Caco-2 (cell line): ENCODE measurements around the gene FLT1. TPM values are rescaled to one million over a fixed set of nuclear protein-coding genes. Genes with fewer than 3 reads are reported as not detected.

ENCODE experiments used
- BruUV-seq: library from RNA; stranded (reverse); fragments of 400-500 nt; replicated peaks from 2 replicates; lab custom pipeline; 2021; lab: Mats Ljungman, UMichigan
- CTCF ChIA-PET: fragments of 300-600 bp; sonication (Branson Sonifier 250); formaldehyde crosslinking; loops from one replicate; lab custom pipeline; 2022; ENCODE audit warnings: antibody characterized with exemption; lab: Charles Lee
- POLR2A ChIA-PET: fragments of 300-600 bp; sonication (Branson Sonifier 250); formaldehyde crosslinking; loops from one replicate; lab custom pipeline; 2022; ENCODE audit warnings: antibody characterized with exemption; lab: Charles Lee
- DNase-seq, 2 experiments: peaks; one replicate each; pipeline versions ENCODE4 v3.0.0 to v3.0.0-alpha.2; 2020 to 2022
- H3K27me3 ChIP-seq: replicated peaks from 2 replicates; pipeline ENCODE4 v1.6.0; 2011; ENCODE audit warnings: low read length; ENCODE audit not compliant: control insufficient read depth, insufficient read depth
- H3K36me3 ChIP-seq: 2 replicates; pipeline ENCODE4 v1.5.1; 2011; ENCODE audit warnings: low read length; ENCODE audit not compliant: control insufficient read depth, insufficient read depth
- H3K4me1 ChIP-seq: fragments of 250-450 bp; sonication (Bioruptor Pico); 2 replicates; pipeline ENCODE4 v1.5.1; 2020; ENCODE audit warnings: mild to moderate bottlenecking
- H3K4me3 ChIP-seq: 2 replicates; pipeline ENCODE4 v1.5.1; 2011; ENCODE audit warnings: low read depth, mild to moderate bottlenecking, control low read depth, low read length
- H3K9me3 ChIP-seq: fragments of 250-450 bp; sonication (Bioruptor Pico); 2 replicates; pipeline ENCODE4 v1.5.1; 2020; ENCODE audit warnings: mild to moderate bottlenecking, moderate library complexity
- H3K27ac Mint-ChIP-seq: one replicate; pipeline ENCODE4 v1.8.0; 2022; ENCODE audit warnings: mixed read lengths; ENCODE audit not compliant: unreplicated experiment
- H3K27me3 Mint-ChIP-seq: one replicate; pipeline ENCODE4 v1.8.0; 2022; ENCODE audit warnings: mixed read lengths; ENCODE audit not compliant: insufficient read depth, unreplicated experiment
- H3K36me3 Mint-ChIP-seq: one replicate; pipeline ENCODE4 v1.8.0; 2022; ENCODE audit warnings: mild to moderate bottlenecking, mixed read lengths; ENCODE audit not compliant: insufficient read depth, unreplicated experiment
- H3K4me1 Mint-ChIP-seq: one replicate; pipeline ENCODE4 v1.8.0; 2022; ENCODE audit warnings: low read depth, mixed read lengths; ENCODE audit not compliant: unreplicated experiment
- H3K4me3 Mint-ChIP-seq: one replicate; pipeline ENCODE4 v1.8.0; 2022; ENCODE audit warnings: mild to moderate bottlenecking, moderate library complexity, mixed read lengths; ENCODE audit not compliant: unreplicated experiment
- H3K9me3 Mint-ChIP-seq: one replicate; pipeline ENCODE4 v1.8.0; 2022; ENCODE audit warnings: mixed read lengths; ENCODE audit not compliant: unreplicated experiment
- intact Hi-C: fragments of 100-400 bp; cut with micrococcal nuclease; formaldehyde crosslinking; loops from one replicate; pipeline ENCODE4 v1.10.0; 2022; ENCODE audit not compliant: unreplicated experiment
- total RNA-seq: library from RNA; stranded (reverse); gene quantifications from 2 replicates; pipeline ENCODE4 v1.2.3, GENCODE V29; 2022
- TF ChIP-seq, protein P1 (sequence below), 2 experiments: fragments of 200-600 bp in 1 of 2; IDR thresholded peaks; 1 replicate in 1 of 2; 2 replicates in 1 of 2; pipeline versions ENCODE4 v1.5.1 to v1.8.0; 2011 to 2022; ENCODE audit warnings: antibody characterized with exemption in 1 of 2, control low read depth in 1 of 2, inconsistent platforms in 1 of 2, low read depth in 1 of 2, low read length in 1 of 2, mild to moderate bottlenecking in 1 of 2, moderate library complexity in 1 of 2; ENCODE audit not compliant: insufficient read depth in 1 of 2, severe bottlenecking in 1 of 2, unreplicated experiment in 1 of 2

The FLT1 gene
- total RNA-seq, 1 experiment from 2014 or later, result 0.66 TPM

DNA sequence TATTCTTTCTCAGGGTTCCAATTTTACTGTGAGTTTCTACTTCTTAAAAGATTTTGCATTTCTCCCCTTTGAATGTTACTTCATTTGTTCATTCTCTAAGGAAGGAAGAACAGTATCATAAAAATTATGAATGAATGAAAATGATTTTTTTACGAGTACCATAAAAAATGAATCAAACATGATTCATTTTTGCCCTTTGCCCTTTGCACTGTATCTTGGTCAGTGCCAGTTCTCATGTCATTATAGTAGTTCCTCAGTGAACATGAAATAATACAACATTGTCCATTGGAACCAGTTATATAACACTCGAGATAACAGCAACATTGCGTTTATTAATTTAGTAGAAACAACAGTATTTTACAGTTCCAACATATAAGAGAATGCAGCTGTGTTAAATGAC lies 28.8 kb downstream of the FLT1 start:
- Histone ChIP-seq H3K27me3 (no peaks in the 10 kb centered on the region), H3K9me3 (no peaks in the 10 kb centered on the region), H3K4me1 (no peaks in the 10 kb centered on the region), H3K36me3 (no peaks in the 10 kb centered on the region), H3K4me3 (no peak overlapping the region)
- CTCF ChIA-PET, result no interaction called here
- no peak for DNase-seq
- TF ChIP-seq, protein P1, sequence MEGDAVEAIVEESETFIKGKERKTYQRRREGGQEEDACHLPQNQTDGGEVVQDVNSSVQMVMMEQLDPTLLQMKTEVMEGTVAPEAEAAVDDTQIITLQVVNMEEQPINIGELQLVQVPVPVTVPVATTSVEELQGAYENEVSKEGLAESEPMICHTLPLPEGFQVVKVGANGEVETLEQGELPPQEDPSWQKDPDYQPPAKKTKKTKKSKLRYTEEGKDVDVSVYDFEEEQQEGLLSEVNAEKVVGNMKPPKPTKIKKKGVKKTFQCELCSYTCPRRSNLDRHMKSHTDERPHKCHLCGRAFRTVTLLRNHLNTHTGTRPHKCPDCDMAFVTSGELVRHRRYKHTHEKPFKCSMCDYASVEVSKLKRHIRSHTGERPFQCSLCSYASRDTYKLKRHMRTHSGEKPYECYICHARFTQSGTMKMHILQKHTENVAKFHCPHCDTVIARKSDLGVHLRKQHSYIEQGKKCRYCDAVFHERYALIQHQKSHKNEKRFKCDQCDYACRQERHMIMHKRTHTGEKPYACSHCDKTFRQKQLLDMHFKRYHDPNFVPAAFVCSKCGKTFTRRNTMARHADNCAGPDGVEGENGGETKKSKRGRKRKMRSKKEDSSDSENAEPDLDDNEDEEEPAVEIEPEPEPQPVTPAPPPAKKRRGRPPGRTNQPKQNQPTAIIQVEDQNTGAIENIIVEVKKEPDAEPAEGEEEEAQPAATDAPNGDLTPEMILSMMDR (IDR thresholded peaks at IDR 0.05; ENCODE audit: insufficient read depth in 1 of 2, low read depth in 1 of 2, low read length in 1 of 2, severe bottlenecking in 1 of 2, unreplicated experiment in 1 of 2), result no peak
- intact Hi-C loops, result no loop called here
- Mint-ChIP-seq H3K27ac (no peak overlapping the region), H3K27me3 (no peaks in the 10 kb centered on the region), H3K4me1 (peaks cover 8% of the 10 kb centered on the region), H3K36me3 (no peaks in the 10 kb centered on the region), H3K4me3 (no peak overlapping the region), H3K9me3 (no peaks in the 10 kb centered on the region)
- BruUV-seq, result no TSS peak
- POLR2A ChIA-PET, result no interaction called here

GRCh38 chr13:28464861-28465460 lies 30.0 kb downstream of the FLT1 start:
- no peaks in the 10 kb centered on the region for H3K36me3 Mint-ChIP-seq
- no peak for DNase-seq
- BruUV-seq, result no TSS peak
- ChIA-PET CTCF (no interaction called here), POLR2A (no interaction called here)
- no peaks in the 10 kb centered on the region for H3K9me3 ChIP-seq
- intact Hi-C loops, result no loop called here
- no peaks in the 10 kb centered on the region for H3K9me3 Mint-ChIP-seq
- no peaks in the 10 kb centered on the region for H3K36me3 ChIP-seq
- H3K27me3 Mint-ChIP-seq, result no peaks in the 10 kb centered on the region
- H3K4me1 ChIP-seq, result no peaks in the 10 kb centered on the region
- H3K4me1 Mint-ChIP-seq, result peaks cover 8% of the 10 kb centered on the region
- no peak overlapping the region for H3K27ac Mint-ChIP-seq
- H3K4me3 ChIP-seq, result no peak overlapping the region
- no peak overlapping the region for H3K4me3 Mint-ChIP-seq
- TF ChIP-seq, protein P1 (IDR thresholded peaks at IDR 0.05; ENCODE audit: insufficient read depth in 1 of 2, low read depth in 1 of 2, low read length in 1 of 2, severe bottlenecking in 1 of 2, unreplicated experiment in 1 of 2), result no peak
- H3K27me3 ChIP-seq, result no peaks in the 10 kb centered on the region

DNA sequence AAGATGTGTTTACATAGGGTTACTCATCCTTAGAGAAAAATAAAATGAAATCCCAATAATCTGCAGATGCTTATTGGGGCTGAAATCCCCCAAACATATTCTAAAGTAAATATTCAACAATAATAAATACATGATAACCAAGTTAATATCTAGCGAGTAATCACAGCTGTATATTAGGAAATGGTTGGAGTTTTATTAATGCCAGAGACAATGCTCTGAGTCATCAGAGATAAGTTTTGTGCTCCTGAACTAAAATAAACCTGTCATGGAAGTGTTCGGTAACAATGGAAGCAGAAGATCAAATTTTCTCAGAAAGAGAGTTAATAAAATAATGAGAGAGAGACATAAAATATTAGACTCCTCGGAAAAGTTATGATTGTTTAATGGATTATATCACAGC lies 31.4 kb downstream of the FLT1 start:
- CTCF ChIA-PET, result no interaction called here
- no peak for DNase-seq
- Histone ChIP-seq H3K9me3 (no peaks in the 10 kb centered on the region), H3K4me3 (no peak overlapping the region), H3K36me3 (no peaks in the 10 kb centered on the region), H3K4me1 (no peaks in the 10 kb centered on the region), H3K27me3 (no peaks in the 10 kb centered on the region)
- H3K9me3 Mint-ChIP-seq, result no peaks in the 10 kb centered on the region
- POLR2A ChIA-PET, result no interaction called here
- no peaks in the 10 kb centered on the region for H3K36me3 Mint-ChIP-seq
- TF ChIP-seq, protein P1 (IDR thresholded peaks at IDR 0.05; ENCODE audit: insufficient read depth in 1 of 2, low read depth in 1 of 2, low read length in 1 of 2, severe bottlenecking in 1 of 2, unreplicated experiment in 1 of 2), result no peak
- no TSS peak for BruUV-seq
- intact Hi-C loops, result no loop called here
- H3K4me1 Mint-ChIP-seq, result peaks cover 8% of the 10 kb centered on the region
- H3K27me3 Mint-ChIP-seq, result no peaks in the 10 kb centered on the region
- H3K4me3 Mint-ChIP-seq, result no peak overlapping the region
- H3K27ac Mint-ChIP-seq, result no peak overlapping the region
